ENCODE data around the gene LRBA.
"Not testable (repeated sequence)": the region's sequence is repeated elsewhere in the genome, so short reads cannot be mapped to it uniquely, and the experiment has no call there.

The LRBA gene

DNA sequence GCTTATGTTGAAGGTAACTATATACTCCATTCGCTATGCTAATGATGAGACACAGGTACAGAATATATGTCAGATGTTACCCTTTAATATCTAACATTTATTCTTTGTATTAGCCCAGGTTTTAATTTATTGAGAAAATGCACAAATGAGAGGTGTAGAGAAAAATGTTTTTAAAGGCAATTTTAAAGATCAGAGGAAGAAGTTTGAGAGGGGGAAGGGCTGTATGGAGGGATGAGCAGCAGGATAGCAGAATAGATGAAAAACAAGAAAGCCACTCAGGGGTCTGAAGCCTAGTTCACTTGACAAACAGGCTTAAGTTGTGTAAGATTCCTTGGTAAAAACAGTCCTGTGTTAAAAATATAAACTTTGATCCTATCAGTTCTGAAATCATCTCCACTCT lies 429.5 kb downstream of the LRBA start:
- DNase-seq (ENCODE audit: low spot score): no peak

DNA sequence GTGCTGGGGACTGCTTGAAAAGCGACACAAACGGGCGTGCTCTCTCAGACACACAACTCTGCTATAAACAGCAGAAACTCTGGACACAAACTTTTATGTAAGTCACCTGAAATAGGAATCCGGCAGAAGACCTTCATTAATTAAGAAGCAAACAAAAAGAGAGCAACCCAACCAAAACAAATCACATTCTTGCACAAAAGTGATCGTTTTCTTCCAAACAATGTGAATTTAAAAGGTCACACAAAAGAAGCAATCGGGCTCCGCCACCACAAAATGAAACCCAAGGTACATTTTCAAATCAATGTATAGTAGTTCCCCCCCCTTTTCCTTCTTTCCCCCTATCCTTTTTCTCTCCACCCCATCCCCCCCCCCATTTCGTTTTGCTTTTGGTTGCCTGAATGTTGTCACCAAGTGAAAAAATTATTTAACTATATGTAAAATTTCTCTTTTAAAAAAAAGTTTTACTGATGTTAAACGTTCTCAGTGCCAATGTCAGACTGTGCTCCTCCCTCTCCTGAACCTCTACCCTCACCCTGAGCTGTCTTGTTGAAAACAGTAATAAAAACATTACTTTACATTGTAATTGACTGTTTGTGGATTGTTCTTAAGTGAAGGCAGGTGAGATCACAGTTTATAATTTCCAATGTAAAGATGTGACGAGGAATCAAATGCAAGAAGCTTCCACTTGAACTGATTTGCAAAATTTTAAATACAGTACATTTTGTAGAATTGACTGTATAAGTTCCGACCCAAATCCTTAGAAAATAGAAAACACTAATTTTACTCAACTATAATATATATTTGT lies 430.8 kb downstream of the LRBA start:
- DNase-seq (ENCODE audit: low spot score): no peak

DNA sequence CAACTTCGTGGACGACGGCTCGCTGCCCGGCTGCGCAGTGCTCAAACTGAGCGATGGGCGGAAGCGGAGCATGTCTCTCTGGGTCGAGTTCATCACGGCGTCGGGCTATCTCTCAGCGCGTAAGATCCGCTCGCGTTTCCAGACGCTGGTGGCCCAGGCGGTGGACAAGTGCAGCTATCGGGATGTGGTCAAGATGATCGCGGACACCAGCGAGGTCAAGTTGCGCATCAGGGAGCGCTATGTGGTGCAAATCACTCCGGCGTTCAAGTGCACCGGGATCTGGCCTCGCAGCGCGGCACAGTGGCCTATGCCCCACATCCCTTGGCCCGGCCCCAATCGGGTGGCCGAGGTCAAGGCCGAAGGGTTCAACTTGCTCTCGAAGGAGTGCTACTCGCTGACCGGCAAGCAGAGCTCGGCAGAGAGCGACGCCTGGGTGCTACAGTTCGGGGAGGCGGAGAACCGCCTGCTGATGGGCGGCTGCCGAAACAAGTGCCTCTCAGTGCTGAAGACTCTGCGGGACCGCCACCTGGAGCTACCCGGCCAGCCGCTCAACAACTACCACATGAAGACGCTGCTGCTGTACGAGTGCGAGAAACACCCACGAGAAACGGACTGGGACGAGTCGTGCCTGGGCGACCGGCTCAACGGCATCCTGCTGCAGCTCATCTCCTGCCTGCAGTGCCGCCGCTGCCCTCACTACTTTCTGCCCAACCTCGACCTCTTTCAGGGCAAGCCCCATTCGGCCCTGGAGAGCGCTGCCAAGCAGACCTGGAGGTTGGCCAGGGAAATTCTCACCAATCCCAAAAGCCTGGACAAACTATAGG lies 431.6 kb downstream of the LRBA start:
- no peak for DNase-seq (ENCODE audit: low spot score)

DNA sequence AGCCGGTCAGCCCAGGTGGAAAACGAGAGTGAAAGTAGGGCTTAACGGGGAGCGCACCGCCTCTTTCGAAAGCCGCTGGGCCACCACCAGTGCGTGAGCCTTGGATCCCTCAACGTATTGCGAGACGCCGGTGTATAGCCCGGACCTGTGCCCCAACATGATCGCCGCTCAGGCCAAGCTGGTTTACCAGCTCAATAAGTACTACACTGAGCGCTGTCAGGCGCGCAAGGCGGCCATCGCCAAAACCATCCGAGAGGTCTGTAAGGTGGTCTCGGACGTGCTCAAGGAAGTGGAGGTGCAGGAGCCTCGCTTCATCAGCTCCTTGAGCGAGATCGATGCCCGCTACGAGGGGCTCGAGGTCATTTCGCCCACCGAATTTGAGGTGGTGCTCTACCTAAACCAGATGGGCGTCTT lies 432.2 kb downstream of the LRBA start:
- no peak for DNase-seq (ENCODE audit: low spot score)

DNA sequence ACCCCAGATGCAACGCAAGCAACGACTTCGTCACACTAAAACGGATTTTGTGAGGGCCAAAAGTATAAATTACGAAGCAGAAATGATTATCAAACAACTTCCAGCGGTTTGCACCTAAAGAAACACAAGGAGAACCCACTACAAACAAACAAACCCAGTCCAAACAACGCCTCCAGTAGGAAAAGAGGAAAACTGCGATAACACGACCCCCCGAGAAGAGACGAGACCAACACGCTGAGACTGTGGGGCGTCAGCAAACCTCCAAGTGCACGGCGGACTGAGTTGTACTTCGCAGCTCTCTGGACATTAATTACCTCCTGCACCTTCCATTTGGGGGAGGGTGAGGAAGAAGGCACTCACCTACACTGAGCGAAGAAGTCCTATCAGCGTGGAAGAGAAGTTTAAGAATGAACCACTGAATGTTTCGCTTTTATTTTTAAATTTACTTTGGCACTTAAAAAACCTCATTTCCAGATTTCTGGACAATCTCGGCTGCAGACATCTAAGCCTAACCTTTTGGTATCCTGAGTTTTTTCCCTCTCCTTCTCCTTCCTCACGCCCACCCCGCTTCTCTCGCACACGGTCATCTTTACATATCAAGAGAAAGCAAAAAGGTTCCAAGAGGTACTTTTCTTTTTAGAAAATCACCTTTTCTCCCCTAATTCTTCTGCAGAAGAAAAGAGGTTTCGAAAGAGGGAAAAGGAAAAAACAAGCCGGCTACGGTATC lies 432.8 kb downstream of the LRBA start, which contains the start of gene MAB21L2:
MAB21L2 (plus strand) TSS at position 6 of the 727 bp plus-strand sequence. CDS start 879 bp downstream, outside the sequence.
- no peak for DNase-seq (ENCODE audit: low spot score)

DNA sequence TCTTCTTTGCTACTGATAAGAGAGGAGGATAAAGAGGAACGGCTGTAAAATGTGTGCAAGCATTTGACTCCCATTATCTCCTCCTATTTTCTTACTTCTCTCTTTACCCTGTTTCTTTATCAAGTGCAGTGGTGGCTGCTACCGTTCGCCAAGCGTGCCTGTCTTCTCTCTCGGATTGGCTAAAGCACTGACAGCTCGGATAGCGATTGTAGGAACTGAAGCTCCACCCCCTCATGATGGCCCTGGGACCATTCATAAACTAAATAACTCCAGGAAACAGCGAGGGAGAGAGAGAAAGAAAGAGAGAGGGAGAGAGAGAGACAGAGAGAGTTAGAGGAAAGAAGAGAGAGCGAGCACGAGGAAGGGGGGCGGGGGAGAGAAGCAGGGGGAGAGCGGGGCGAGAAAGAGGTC lies 433.4 kb downstream of the LRBA start:
- DNase-seq (ENCODE audit: low spot score): no peak

DNA sequence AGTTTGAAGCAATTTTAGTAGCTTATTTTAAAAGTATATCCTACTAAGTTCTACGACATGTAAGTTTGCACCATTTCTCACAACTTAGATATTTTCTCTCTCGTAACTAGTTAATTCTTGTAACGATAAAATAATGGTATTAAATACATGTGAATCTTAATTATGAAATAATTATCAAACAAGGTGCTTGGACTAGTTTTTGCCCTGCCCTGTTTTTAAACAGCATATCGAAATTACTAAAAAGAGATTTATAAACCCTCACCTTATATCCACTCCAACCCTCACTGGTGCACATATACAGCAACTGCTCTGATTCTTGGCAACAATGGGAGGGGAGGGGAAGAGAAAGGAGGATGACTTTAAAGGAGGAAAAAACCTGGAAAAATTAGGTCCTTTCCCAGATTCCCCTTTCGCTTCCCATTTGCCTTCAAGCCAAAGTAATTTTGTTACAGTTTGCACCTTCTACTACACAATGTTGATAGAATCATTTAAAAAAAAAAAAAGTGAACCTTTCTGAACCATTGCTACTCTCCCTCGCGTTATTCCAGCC lies 434.0 kb downstream of the LRBA start:
- no peak for DNase-seq (ENCODE audit: low spot score)

DNA sequence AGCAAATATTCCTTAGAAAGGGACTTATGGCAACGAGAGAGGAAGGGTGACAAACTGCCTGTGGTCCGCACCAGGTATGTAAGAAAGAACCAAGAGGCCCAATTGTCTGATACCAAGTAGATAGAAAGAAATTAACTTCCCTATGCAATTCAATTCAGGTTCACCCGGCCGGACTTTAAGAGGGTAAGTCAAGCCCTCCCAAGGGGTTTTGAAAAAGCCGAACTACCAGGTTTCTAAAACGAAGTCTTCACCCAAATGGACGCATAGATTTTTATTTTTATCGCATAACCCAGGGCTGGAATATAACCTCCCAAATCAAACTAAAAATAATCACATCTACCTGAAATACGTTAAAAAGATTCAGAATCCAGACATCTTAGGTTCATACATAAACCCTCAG lies 434.8 kb downstream of the LRBA start:
- DNase-seq (ENCODE audit: low spot score): no peak

DNA sequence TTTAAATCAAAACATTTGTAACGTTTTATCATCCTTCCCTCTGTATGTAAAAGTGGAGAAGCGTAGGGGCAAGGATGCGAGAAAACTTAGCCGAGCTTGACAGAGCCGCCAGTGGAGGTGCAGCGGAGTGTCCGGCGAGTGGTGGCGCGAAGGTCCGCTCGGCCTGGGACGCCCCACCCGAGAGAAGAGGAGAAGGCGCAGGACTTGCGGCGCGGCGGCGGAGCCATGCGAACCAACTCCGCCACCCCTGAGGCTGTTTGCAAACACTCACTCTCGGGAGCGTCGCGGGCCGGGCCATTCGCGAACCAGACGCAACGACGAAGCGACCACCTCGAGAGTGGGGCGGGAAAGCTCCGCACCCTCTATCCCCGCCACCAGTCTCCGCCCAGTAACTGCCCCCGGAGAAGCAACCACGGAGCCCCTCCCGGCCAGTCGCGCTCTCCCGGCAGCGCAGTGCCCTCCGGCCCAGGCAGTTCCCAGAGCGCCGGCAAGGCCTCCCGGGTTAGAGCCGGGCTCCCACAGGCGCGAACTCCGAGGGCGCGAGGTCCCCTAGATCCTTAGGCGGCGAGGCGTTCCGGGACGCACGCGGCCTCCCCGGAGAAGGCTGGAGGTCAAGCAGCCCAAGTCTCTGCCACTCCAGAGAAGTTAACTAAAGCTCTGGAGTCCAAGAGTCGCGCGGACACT lies 435.4 kb downstream of the LRBA start:
- DNase-seq (ENCODE audit: low spot score): peak; percentile 20

DNA sequence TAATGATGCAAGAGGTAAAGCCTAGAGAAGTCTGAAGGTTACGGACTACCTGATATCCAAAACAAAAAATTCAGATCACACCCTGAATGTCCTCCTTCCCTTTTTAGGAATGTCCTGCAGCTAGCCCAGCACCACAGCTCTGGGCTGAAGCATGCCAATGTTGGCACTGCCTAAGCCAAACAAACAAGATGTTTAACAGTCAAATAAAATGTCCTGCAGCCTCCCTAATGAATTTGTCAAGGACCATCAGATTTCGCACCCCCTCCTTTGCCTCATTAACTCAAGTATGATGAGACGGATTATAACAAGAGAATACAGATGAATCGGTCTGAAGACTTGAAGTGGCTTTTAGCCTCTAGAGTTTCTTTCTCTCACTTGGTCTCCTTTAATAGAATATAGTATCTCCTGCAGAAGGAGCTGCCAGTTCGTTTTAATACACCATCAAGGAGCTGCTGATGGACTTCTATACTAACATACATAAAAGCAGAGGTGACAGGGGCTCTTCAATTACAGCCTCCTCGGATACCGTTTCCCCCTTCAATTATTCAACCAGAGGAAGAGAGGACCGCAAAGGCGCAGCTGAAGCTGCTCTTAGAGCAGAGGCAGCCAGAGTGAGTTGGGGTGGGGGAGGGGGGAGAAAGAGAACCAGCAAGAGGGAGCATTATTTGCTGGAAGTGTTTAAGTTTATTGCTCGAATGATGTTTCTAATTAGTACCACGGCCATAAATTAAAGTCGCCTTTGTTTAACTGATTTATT lies 436.2 kb downstream of the LRBA start:
- no peak for DNase-seq (ENCODE audit: low spot score)

DNA sequence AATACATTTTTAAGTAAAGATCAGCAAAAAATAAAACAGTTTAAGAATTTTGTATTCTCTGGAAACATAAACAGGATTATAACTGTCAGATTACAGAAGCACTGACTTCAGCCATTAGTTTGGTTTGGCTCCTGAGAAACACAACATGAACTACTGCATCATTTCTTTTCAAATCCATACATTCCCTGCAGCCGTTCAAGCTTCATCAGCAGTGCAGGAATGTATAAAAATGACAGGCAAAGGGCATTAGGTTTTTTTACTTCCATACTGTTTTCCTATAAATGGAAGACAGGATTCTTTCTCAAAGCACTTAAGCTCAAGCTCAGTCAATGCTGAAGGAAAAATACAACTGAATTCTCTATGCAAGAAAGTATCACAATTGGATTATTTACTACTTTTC lies 437.3 kb downstream of the LRBA start:
- no peak for DNase-seq (ENCODE audit: low spot score)

DNA sequence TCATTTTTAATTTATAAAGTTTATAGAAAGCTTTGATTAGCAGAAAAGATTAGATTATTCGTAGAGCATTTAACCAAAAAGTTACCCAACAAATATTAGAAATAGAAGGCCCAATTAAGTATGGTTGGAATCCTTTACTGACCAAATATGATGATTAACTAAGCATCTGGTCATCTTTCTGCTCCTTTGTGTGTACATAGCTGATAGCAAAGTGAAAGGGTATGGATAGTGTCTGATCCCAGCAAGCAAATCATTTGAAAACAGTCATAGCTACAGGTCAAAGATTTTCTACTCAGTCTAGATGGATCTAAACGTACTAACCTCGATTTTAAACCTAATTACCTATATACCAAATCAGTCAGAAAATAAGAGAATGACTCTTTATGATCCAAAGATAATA lies 440.4 kb downstream of the LRBA start:
- DNase-seq (ENCODE audit: low spot score): no peak

DNA sequence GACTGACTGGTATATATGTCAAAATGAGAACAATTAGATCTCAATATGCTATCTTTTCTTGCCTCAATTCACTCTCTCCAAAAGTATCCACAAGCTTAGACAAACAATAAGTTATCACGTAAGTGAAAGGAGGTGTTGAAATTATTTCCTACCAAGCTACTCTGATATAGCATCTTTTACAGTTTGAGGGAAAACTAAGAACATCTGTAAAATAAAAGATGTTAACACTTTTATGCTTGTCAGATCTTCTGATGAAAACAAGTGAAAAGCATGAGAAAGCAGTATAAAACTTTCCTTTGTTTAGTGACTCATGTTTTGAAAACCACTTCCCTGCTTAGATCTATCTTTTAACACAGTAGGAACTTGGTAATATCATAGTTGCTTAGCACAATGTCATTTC lies 441.6 kb downstream of the LRBA start:
- DNase-seq (ENCODE audit: low spot score): peak; percentile 18

DNA sequence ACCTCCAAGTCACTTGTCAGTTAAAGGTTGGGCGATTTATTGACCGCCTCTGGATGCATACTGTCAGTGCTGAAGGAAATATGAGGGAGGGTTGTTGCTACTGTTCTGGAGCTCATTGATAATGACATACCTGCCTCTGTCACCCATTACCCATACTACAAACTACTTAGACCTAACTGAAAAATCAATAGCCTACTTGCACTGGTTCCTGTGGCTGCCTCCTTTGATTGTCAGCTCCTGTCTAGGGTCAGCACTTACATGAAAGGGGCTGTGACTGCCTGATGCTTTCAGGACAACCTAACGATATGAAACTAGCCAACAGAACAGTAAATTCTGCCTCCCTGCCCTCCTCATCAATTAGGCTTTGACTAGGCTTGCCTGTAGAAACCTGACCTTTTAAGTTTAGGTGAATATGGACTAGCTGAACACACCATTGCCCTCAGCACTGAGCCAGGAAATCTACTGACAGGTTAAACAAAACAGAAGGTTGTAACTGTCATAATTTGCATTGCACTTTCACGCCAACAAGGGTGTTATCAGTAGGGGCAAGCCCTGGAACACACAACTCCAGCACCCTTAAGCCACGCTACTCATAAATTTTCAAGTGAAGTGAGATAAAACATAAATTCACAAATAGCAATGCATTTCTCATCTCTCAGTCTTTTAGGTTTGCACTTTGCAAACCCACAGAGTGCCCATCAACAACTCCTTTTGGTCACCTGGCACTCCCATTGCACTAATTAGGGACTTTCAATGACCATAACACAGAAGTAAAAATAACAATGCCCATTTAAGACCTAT lies 442.2 kb downstream of the LRBA start:
- no peak for DNase-seq (ENCODE audit: low spot score)

DNA sequence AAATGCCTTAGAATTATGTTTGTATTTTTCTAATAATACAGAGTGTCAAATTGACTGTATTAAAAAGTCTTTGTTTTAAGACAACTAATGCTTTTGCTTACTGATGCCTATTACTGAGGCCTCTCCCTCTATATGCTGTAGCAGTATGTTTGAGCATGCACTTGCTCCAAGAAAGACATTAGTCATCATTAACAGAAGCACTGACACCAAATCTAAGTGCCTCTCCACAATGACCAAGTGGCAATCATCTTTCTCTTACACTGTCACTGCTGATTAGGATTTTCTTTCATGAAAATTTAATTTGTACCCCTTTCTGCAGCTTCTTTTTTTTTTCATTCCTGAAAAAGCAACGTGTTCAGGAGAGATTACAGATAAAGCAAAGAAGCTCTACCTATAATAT lies 444.2 kb downstream of the LRBA start:
- no peak for DNase-seq (ENCODE audit: low spot score)

DNA sequence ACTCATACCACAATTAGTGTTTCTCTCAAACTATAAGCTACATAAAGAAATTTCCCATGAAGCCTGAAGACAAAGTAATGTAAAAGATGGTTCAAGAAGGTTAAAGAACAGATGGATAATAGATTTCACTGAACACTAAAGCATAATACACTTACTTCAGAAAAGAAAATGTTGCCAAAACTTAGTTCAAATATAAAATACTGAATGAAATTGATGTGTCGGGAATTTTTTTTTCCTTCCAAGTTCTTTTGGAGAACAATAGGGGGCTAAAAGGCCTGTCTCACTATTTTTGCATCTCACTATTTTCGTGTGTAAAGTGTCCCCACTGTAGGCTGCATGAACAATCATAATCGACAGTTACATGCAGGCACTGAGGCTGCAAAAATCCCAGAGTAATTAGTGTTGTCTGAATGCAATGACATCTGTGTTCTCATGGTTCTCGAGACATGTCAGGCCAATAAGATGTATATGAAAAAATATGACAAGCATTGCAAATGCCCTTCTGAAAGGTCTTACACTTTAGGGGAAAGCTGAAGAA lies 445.0 kb downstream of the LRBA start:
- no peak for DNase-seq (ENCODE audit: low spot score)

DNA sequence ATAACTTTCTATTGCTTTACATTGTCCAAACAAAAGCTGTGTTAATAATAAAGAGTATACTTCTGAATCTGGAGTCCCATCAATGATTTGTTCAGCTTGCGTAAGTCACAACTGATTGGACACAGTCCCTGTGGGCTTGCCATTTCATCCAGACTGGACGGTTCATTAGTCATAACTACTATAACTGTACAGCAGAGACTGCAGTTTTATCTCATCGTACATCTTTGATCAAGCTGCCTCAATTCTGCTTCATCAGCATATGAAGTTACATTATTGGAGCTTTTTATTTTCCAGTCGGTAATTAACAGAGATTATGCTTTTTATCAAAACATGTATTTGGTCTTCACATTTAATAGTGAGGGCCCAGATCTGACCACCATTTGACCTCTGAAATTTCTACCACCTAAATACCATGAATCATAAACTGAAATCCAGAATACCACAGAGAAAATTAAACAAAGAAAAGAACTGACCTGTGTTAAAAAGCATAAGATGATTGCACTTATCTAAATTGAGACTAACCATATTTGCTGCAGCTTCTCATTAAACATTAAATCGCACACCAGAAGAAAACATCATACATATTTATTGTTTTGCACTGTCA lies 445.6 kb downstream of the LRBA start:
- no peak for DNase-seq (ENCODE audit: low spot score)

DNA sequence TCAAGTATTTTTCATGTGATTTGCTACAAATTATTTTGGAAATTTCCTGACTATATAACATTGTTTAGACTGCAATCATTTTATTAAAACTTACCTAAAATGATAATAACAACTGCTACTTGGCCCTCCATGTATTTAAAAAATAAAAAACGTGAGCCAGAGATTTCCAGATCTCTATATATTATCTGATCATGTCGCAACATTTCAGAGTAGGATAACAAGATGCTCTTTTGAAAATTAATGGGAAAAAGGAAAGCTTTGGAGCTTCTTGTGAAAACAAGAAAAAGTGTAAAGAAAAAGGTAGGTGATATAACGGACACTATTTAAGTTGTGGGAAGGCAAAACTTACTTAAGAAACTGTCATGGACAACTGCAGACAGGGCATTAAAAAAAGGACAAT lies 448.0 kb downstream of the LRBA start:
- no peak for DNase-seq (ENCODE audit: low spot score)

DNA sequence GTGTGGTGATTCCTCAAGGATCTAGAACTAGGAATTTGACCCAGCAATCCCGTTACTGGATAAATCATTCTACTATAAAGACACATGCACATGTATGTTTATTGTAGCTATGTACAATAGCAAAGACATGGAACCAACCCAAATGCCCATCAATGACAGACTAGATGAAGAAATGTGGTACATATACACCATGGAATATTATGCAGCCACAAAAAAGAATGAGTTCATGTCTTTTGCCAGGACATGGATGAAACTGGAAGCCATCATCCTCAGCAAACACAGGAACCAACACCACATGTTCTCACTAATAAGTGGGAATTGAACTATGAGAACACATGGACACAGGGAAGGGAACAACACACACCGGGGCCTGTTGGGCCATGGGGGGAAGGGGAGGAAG lies 450.1 kb downstream of the LRBA start:
- DNase-seq (ENCODE audit: low spot score): not testable (repeated sequence)
